Stimulated activated CD8-positive, alpha-beta memory T cell treated with anti-CD3 and anti-CD28 coated beads, Interleukin-12 subunit alpha, Interleukin-12 subunit beta, amount 100 ng/mL, for 24 hours (primary cell): Measurements from ENCODE around the gene CCDC88A.
"Not testable (repeated sequence)": the region's sequence is repeated elsewhere in the genome, so short reads cannot be mapped to it uniquely, and the experiment has no call there.

Experiments used
- DNase-seq: peaks from one replicate; pipeline ENCODE4 v3.0.0-alpha.2; 2020; ENCODE audit errors: extremely low read depth

Gene CCDC88A

DNA sequence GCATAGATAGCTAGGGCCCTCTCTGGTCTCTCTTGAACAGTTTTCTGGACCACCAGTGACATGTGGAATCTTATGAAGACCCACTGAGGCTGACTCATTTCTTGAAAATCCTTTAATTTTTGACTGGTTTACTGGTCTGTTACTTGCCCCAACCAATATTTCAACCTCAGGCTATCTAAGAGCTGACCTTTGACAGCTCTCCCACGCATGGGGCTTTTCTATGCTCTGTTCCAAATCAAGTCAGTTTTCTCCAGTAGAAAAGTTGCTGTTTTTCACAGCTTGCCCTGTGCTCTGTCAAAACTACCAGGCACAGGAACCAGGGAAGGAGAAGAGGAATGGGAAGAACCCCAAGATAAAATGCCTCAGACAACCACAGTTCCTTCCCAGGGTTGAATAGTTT lies 104.7 kb downstream of the CCDC88A start:
- no peak for DNase-seq

DNA sequence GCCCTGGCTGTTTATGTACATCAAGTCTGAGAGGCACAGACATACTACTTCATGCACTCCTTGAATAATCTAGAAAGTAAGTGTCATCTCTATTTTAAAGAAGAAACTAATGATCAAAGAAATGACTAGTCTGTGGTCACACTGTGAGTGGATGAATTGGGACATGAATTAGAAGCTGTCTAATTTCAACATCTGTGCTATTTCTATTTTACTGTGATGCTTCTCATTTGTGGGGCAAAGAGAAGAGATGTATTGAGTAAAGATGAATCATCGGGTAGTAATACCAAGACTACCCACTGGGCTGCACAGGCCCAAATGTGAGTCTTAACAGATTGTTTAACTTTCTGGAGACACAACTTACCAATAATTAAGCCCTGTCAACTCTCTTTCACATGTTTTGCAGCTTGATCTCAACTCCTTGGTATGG lies 108.2 kb downstream of the CCDC88A start:
- no peak for DNase-seq

DNA sequence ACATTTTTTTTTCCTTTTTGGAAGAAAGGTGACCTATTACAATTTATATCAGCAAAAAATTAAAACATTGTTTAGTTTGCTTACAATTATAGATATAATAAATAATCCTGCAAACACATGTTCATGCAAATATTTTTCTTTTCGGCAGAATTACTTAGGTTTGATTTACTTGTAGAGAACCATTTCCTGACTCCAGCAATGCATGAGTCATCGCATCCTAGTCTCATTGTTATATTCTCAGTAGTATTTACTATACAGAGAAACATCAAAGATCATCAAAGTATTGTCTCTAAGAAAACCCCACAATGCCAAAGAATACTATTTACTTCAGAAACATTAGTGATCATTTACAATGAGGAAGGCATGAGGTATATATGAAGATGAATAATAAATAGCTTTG lies 110.2 kb downstream of the CCDC88A start:
- DNase-seq = no peak

DNA sequence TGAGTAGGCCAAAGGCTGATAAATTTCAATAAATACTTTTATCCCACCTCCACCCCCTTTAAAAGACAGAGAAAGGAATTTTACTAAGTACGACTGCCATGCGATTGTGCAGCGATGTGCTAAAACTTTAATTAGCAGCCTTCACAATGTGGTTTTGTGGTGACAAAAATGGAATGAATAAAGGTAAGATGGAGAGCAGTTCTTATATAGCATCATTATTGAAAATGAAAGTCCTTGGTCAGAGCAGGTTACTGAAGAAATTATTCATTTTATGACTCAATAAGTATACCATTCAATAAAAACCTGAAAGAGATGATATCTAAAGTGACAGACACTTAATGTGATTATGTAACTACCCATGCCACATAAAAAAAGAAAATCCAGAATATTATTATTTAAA lies 117.4 kb downstream of the CCDC88A start:
- no peak for DNase-seq

DNA sequence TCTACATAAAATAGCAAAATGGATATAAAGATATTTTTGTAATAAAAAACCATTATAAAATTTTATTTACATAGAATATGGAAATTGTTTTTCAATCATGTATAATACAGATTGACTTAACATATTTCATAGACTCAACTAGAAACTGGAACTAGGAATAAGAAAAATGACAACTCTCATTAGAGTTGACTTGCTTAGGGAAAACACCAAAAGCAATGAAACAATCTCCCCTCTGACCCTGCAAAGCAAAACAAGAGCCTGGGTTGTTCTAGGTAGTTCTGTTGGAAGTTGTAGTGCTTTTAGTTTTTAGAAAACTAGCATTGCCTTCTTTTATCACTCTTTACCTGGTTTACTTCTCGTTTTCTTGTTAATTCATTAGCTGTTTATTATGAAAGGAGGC lies 118.4 kb downstream of the CCDC88A start:
- no peak for DNase-seq

DNA sequence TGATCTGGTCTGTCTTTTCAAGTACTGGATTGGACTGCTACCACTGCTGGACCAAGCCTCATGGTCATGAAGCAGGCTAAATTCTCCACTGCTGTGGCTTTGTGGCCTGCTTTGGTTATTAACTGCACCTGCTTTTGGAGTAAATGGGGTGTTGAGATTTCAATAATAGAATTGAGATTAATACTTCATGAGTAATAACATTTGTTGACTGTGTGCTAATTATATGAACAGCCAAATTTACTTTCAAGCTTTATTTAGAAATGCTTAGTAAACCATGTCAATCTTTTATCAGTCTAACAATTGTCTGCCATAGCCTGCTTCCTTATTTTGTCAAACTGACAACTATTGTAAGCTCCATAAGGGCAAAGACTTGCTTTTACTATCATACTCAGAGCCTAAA lies 123.3 kb downstream of the CCDC88A start:
- DNase-seq = no peak

DNA sequence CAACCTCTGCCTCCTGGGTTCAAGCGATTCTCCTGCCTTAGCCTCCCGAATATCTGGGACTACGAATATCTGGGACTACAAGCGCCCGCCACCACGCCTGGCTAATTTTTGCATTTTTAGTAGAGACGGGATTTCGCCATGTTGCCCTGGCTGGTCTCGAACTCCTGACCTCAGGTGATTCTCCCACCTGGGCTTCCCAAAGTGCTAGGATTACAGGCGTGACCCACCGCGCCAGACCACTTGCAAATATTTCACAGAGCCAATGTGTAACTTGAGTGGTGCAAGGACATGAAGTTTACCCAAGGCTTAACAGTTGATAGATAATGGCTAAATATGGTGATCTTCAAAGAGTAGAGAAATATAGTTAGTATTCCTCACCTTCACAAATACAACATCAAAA lies 136.6 kb downstream of the CCDC88A start:
- no peak for DNase-seq

DNA sequence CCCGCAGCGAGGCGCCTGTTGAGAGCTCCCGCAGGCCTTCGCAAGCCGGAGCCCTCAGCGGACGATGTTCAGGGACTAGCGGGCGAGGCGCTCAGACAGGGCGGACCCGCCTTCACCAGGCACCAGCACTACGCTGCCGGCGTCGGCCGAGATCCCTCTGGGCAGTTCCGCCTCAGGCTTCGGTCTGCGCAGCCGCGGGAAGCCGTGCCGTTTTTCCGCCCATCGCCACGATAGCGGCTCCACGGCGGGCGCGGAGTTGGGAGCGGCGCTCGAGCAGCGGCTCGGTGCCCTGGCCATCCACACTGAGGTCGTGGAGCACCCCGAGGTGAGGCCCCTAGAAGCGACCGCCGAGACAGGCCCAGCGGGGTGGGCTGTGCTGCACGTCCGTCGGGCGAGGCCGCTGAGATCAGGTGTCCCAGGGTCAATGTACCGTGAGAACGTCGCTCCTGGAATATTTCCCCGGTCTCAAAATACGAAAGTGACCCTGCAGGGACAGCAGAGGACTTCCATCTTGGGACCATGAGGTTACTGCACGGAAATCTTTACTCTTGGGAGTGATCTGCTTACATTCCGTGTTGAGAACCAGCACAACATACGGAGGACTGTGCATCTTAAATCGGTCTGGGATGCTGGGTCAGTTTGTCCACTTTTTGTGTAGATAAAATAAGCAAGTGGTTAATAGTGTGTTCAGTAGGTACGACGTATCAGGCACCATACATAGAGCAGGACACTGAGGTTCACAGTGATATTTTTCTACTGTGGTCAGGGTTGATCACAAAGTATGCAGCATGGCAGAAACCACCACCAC lies 137.3 kb downstream of the CCDC88A start:
- peak; percentile 66 for DNase-seq

DNA sequence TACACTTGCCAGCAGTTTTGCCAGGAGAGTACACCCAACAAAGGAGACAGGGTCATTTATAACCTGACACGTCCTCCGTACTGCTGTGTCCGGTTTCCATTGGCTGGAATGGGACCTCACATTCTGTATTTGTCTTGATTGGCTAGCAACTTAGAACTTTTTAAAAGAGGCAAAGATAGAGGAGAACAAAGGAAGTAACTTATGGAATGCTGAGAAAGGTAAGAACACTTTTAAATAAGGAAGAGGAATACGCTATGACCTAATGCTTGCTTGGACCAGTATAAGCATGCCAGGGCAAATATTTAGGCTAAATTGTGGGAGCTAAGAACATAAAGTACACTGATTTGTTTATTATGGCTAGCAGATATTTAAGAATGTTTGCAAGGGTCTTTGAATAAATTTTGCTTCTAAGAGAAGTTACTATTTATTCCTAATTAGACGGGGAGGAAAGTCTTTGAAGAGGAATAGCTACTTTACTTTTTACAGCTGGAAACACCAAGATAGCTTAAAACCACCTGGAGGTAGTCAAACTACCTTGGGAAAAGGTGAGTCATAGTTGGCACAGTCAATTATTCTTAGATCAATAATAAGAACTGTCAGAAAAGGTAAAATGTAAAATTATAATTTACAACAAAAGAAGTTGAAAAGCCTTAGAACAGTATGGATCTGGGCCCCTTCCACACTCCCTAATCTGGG lies 138.7 kb downstream of the CCDC88A start:
- DNase-seq = not testable (repeated sequence)

DNA sequence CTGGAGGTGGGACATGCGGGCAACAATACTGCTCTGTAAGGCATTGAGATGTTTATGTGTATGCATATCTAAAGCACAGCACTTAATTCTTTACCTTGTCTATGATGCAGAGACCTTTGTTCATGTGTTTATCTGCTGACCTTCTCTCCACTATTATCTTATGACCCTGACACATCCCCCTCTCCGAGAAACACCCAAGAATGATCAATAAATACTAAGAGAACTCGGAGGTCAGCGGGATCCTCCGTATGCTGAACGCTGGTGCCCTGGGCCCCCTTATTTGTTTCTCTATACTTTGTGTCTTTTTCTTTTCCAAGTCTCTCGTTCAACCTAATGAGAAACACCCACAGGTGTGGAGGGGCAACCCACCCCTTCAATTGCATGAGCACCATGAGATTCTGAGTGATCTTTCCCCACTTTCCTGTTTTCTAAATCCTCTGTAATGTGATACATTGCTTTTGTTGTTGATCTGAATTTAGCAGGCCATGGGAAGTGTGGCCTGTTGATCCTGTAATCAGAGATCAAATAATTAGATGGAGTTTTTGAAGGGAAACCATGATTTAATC lies 139.7 kb downstream of the CCDC88A start:
- DNase-seq = not testable (repeated sequence)

DNA sequence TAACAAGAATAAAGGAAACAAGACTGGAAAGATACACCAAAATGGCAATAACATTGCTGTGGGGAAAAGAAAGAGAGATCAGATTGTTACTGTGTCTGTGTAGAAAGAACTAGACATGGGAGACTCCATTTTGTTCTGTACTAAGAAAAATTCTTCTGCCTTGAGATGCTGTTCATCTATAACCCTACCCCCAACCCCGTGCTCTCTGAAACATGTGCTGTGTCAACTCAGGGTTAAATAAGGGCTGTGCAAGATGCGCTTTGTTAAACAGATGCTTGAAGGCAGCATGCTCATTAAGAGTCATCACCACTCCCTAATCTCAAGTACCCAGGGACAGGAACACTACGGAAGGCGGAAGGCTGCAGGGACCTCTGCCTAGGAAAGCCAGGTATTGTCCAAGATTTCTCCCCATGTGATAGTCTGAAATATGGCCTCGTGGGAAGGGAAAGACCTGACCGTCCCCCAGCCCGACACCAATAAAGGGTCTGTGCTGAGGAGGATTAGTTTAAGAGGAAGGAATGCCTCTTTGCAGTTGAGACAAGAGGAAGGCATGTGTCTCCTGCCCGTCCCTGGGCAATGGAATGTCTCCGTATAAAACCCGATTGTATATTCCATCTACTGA lies 140.3 kb downstream of the CCDC88A start:
- not testable (repeated sequence) for DNase-seq

DNA sequence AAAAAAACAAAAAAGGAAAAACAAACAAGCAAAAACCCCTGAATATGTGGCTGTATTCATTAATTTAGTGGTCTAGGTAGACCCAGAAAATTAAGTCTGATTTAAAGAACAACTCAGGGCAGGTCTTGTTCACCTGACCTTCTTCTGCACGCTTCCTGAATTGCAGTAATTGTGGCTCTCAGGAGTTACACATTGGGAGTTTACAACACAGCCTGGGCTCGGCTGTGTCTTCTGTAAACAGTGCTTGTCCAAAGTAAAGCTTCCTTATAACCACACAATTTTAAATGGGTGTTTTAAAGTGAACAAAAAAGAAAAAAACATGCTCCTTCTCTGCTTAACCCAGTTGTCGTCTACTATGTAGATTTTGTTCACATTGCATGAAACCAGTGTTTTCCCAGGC lies 142.3 kb downstream of the CCDC88A start:
- DNase-seq = no peak

DNA sequence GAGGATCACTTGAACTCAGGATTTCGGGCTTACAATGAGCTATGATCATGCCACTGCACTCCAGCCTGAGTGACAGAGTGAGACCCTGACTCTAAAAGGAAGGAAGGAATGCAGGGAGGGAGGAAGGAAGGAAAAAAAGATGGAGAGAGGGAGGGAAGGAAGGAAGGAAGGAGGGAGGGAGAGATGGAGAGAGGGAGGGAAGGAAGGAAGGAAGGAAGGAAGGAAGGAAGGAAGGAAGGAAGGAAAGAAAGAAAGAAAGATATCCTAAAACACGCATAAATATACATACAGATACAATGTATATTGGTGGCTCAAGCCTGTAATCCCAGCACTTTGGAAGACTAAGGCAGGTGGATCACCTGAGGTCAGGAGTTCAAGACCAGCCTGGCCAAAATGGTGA lies 145.3 kb downstream of the CCDC88A start:
- DNase-seq = not testable (repeated sequence)

DNA sequence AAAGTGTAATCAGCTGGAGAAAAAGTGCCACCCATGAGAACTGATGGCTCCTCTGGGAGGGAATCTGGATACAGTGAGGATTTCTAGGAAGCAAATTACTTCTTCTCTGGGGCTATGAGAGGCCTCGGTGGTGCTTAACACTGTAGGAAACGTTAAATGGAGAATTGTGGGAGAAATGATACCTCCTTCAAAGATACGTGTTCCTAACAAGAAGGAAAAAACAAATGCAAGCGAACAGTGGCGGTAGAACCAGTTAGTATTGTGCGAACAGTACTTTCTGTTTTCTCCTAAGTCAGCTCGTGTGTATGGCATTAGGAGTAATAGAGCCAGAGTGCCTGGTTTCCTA lies 150.0 kb downstream of the CCDC88A start:
- no peak for DNase-seq

DNA sequence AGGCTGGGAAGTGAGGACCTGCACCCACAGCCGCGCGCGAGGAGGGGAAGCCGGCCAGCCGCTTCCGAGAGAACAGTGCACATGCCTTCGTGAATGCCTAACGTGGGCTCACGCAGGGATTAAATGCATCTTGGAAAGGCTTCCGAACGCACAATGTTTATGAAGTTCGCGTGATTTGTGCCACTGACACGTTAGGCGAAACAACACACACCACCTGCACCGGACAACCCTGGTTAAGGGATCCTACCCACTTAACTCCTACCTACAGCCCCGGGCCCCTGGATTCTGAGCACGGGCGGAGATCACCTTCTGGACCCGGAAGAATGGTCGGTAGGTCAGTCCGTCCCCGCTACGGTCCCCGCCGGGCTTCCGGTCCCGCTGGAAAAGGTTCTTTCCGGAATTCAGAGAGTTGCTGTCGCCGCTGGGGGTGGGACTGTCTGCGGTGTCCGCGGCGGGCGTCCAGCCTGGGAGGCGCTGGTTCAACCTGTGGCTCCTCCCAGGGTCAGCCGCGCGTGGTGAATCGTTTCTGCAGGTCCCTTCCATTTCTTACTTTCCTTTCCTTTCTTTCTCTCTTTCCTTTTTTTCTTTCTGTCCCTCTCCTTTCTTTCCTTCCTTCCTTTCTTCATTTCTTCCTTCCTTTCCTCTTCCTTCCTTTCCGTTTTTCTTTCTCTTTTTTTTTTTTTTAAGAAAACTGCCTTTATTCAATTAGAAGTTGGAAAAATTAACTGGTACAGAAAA lies 150.6 kb downstream of the CCDC88A start, which contains the start of gene MTIF2:
Gene MTIF2, minus strand, starts transcription at position 325 of the 738 bp plus-strand sequence. CDS start 5,373 bp downstream, outside the sequence.
- DNase-seq = peak; percentile 85

DNA sequence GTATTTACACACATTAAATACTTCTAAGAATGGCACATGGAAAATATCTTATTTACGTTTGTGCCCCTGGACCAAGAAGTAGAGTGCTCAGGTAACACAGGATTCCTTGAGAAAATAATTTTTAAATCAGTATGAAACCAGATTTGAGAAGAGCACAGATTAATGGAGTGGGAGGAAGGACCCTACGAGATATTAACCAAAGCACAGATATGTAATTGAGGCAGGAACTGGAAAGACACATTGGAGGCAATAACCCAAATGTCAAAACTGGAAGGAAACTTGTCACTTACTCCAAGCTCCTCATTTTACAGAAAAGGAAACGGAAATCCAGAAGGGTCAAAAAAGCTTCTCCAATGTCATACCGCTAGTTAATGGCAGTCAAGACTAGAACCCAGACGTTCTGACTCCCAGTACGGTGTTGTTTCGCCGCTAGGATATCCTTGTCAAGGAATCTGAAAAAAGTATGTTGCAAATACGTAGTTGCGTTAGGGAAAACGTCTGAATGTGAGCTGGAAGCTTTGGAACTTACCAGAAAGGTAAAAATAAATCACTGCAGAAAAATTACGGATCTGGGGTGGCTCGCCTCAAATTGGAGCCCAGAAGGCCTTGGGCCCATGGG lies 151.3 kb downstream of the CCDC88A start:
- DNase-seq = no peak

DNA sequence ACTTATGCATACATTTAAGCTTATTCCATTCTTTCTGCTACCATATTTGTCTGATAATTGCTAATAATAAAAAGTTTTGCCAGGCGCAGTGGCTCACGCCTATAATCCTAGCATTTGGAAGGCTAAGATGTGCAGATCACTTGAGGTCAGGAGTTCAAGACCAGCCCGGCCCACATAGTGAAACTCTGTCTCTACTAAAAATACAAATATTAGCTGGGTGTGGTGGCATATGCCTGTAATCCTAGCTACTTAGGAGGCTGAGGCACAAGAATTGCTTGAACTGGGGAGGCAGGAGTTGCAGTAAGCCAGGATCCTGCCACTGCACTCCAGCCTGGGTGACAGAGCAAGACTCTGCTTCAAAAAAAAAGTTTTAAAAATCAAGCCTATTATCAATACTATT lies 160.1 kb downstream of the CCDC88A start:
- DNase-seq = not testable (repeated sequence)

DNA sequence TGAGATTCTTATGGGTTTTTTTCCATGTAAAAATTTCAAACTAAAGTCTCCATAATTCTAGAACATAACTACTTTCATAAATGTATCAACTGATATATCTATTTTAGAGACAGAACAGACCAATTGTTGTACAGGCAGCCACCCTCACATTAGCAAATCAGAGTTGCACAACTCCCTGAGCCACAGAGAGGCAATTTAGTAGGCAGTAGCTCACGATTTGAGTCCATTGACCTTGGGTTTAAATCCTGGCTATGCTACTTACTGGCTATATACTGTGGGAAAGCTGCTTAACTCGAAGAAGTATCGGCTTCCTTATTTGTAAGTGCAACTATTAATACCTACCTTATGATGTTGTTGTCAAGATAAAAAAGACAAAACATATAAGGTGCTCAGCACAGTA lies 166.8 kb downstream of the CCDC88A start:
- no peak for DNase-seq

DNA sequence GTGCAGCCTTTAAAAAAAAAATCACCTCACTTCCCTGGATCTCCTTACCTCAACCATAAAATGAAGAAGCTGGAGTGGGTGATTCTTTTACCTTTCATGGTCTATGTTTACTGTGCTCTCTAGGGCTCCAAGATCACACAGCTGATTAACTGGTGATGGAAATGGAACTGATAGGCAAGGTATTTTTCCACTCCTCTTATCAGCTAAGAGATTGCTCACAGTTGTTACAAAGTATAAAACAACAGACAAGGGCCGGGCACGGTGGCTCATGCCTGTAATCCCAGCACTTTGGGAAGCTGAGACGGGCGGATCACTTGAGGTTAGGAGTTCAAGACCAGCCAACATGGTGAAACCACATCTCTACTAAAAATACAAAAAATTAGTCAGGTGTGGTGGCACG lies 172.6 kb downstream of the CCDC88A start:
- DNase-seq = no peak

DNA sequence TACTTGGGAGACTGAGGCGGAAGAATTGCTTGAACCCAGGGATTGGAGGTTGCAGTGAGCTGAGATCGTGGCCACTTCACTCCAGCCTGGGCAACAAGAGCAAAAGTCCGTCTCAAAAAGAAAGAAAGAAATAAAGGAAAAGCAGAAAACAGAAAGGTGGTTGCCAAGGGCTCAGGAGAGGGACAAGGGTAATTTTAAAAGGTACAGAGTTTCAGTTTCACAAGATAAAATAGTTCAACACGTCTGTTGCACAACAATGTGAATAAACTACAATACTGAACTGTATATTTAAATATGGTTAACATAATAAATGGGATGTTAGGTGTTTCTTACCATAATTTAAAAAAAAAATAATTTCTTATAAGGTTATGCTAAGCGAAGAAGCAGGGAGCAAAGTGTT lies 174.2 kb downstream of the CCDC88A start:
- DNase-seq = no peak

DNA sequence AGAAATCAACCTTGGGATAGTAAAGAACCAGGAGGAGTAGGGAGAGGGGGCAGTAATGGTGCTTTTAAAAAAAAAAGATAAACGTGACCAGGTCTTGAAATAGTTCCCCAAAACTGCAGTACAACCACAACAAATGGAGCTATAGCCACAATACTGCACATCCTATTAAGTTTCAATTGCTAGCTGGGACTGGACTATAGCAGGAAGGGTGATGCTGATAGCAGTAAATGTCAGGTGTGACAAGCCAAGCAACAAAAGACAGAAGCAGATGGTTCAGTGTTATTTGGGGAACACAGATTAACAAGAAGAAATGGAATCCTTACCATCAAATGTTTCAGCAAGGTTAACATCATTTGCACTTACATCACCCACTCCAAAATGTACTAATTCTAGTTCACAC lies 177.0 kb downstream of the CCDC88A start:
- no peak for DNase-seq
